ENCODE results near the gene SCPEP1. TPM values are rescaled to one million over a fixed set of nuclear protein-coding genes. Genes with fewer than 3 reads are reported as not detected.
"Not testable (repeated sequence)": the region's sequence is repeated elsewhere in the genome, so short reads cannot be mapped to it uniquely, and the experiment has no call there.

SCPEP1 gene
- total and polyA plus RNA-seq, 2 of the 13 experiments (the other 11 are each of a cell fraction or from before 2014, with no cell fraction given): 24.3 to 27.3 TPM

GRCh38 chr17:56936697-56937322 is 41.1 kb upstream of the SCPEP1 start:
- no peak overlapping the region for H3K27ac ChIP-seq (ENCODE audit: extremely low read length, insufficient read depth, low read length)
- ATAC-seq (no peak), DNase-seq (ENCODE audit: low spot score) (no peak), FAIRE-seq (no peak)
- H3K4me1 ChIP-seq (ENCODE audit: insufficient read depth, low read length): peaks cover 19% of the 10 kb centered on the region
- TF ChIP-seq ZNF772 (CRISPR knock-in tag; IDR thresholded peaks at IDR 0.05) (no peak), FOXA1 (IDR thresholded peaks at IDR 0.05) (no peak), FOXA1 (CRISPR knock-in tag; IDR thresholded peaks at IDR 0.05) (no peak), TERF1 (CRISPR knock-in tag; IDR thresholded peaks at IDR 0.05) (no peak), RAD51 (IDR thresholded peaks at IDR 0.05; ENCODE audit: borderline replicate concordance) (no peak), ATF7 (IDR thresholded peaks at IDR 0.05) (peak; percentile 58), ATF7 (CRISPR knock-in tag; IDR thresholded peaks at IDR 0.05) (no peak)
- H3K9ac ChIP-seq (ENCODE audit: insufficient read depth, low read depth, low read length): no peak overlapping the region
- H4K20me1 ChIP-seq (ENCODE audit: insufficient read depth, low read length): peaks cover 3% of the 10 kb centered on the region
- in situ Hi-C loops (cut with HindIII; ENCODE audit: extremely low pct_ligation_motif_present, low pct_unique_long_range_greater_than_20kb): no loop called here
- no peaks in the 10 kb centered on the region for H3K27me3 ChIP-seq (ENCODE audit: control insufficient read depth in 1 of 2, insufficient read depth in 2 of 2, low read length in 2 of 2)
- no peak overlapping the region for H3K4me3 ChIP-seq (replicated peaks in 1 of 3; ENCODE audit: insufficient read depth in 1 of 3, low read depth in 2 of 3, low read length in 3 of 3)
- CTCF ChIA-PET (ENCODE audit: low intra/inter-chr PET ratio, low total read pairs): interaction anchor here (1.2 kb wide), 1 partner anchor 117 kb away, joined by 4 read pairs; no protein-coding TSS in a partner anchor
- peaks cover 8 to 45% of the 10 kb centered on the region in 2 experiments for H3K36me3 ChIP-seq (replicated peaks in 1 of 2; ENCODE audit: control insufficient read depth in 1 of 2, insufficient read depth in 2 of 2, low read length in 2 of 2)
- H3K79me2 ChIP-seq (ENCODE audit: insufficient read depth, low read length): no peaks in the 10 kb centered on the region
- no TSS peak for BruUV-seq (replicated peaks)
- no peak overlapping the region for H3K4me2 ChIP-seq (ENCODE audit: low read depth, low read length)
- 98% methylated on average over 6 of the region's 6 CpGs for WGBS (ENCODE audit: low lambda C conversion rate)
- intact Hi-C loops (cut with micrococcal nuclease; ENCODE audit: unreplicated experiment): no loop called here
- H3K9me3 ChIP-seq (ENCODE audit: low read length): no peaks in the 10 kb centered on the region
- POLR2A ChIA-PET: no interaction called here
- no peak overlapping the region for H2AFZ ChIP-seq (ENCODE audit: low read length)

GRCh38 chr17:56937687-56938086 is 40.2 kb upstream of the SCPEP1 start:
- peaks cover 19% of the 10 kb centered on the region for H3K4me1 ChIP-seq (ENCODE audit: insufficient read depth, low read length)
- no peak for FAIRE-seq
- no TSS peak for BruUV-seq (replicated peaks)
- H3K79me2 ChIP-seq (ENCODE audit: insufficient read depth, low read length): no peaks in the 10 kb centered on the region
- no peak overlapping the region for H3K9ac ChIP-seq (ENCODE audit: insufficient read depth, low read depth, low read length)
- no peak overlapping the region for H3K27ac ChIP-seq (ENCODE audit: extremely low read length, insufficient read depth, low read length)
- TF ChIP-seq NR2F1 (CRISPR knock-in tag; IDR thresholded peaks at IDR 0.05): 0 out of 4 replicates have a peak, but pooled peaks of 1 of the 2 experiments have one; percentile 37
- TF ChIP-seq FOSL2 (CRISPR knock-in tag; IDR thresholded peaks at IDR 0.05): peak; percentile 16; the same call in 1 of the 2 replicates
- TF ChIP-seq FOXC1 (CRISPR knock-in tag; IDR thresholded peaks at IDR 0.05; ENCODE audit: borderline replicate concordance): no peak
- peak; percentile 65; the same call in 1 of the 2 replicates for TF ChIP-seq ZNF709 (CRISPR knock-in tag; IDR thresholded peaks at IDR 0.05)
- no peak for TF ChIP-seq ZNF264 (CRISPR knock-in tag; IDR thresholded peaks at IDR 0.05)
- H4K20me1 ChIP-seq (ENCODE audit: insufficient read depth, low read length): peaks cover 3% of the 10 kb centered on the region
- no peak for ATAC-seq
- intact Hi-C loops (cut with micrococcal nuclease; ENCODE audit: unreplicated experiment): no loop called here
- H3K4me3 ChIP-seq (replicated peaks in 1 of 3; ENCODE audit: insufficient read depth in 1 of 3, low read depth in 2 of 3, low read length in 3 of 3): no peak overlapping the region
- 80% methylated on average over 2 of the region's 2 CpGs for WGBS (ENCODE audit: low lambda C conversion rate)
- ChIA-PET CTCF (ENCODE audit: low intra/inter-chr PET ratio, low total read pairs) (interaction anchor here (1.2 to 3.3 kb wide), 2 partner anchors 118 kb away, joined by 4 to 45 read pairs; no protein-coding TSS in a partner anchor), POLR2A (interaction anchor here (1.0 kb wide), 1 partner anchor 24 kb away, joined by 4 read pairs; the partner anchor contains the start of gene TRIM25)
- H3K36me3 ChIP-seq (replicated peaks in 1 of 2; ENCODE audit: control insufficient read depth in 1 of 2, insufficient read depth in 2 of 2, low read length in 2 of 2): peaks cover 8 to 54% of the 10 kb centered on the region in 2 experiments
- H2AFZ ChIP-seq (ENCODE audit: low read length): no peak overlapping the region
- no peaks in the 10 kb centered on the region for H3K9me3 ChIP-seq (ENCODE audit: low read length)
- DNase-seq (ENCODE audit: low spot score): no peak
- H3K4me2 ChIP-seq (ENCODE audit: low read depth, low read length): no peak overlapping the region
- no peaks in the 10 kb centered on the region for H3K27me3 ChIP-seq (ENCODE audit: control insufficient read depth in 1 of 2, insufficient read depth in 2 of 2, low read length in 2 of 2)
- in situ Hi-C loops (cut with HindIII; ENCODE audit: extremely low pct_ligation_motif_present, low pct_unique_long_range_greater_than_20kb): no loop called here

DNA sequence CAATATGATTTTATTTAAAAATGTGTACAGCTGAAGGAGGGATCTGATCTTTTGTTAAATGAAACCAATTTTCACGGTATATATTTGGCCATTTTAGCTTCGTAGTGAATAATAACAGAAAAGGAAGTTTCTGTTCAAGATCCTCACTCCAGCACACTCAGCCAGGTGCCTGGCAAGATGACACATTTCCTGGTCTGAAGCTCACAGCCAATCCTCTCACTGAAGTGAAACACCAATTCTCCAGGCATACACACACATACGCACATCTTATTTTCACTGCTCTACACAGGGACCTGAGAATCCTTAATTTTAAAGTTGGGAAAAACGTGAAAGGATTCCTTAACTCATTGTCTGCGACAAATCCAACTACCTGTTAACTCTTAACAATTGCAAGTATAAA is 39.7 kb upstream of the SCPEP1 start:
- H3K9me3 ChIP-seq (ENCODE audit: low read length); H3K4me2 ChIP-seq (ENCODE audit: low read depth, low read length); in situ Hi-C loops (cut with HindIII; ENCODE audit: extremely low pct_ligation_motif_present, low pct_unique_long_range_greater_than_20kb); H3K4me3 ChIP-seq (replicated peaks in 1 of 3; ENCODE audit: insufficient read depth in 1 of 3, low read depth in 2 of 3, low read length in 3 of 3); intact Hi-C loops (cut with micrococcal nuclease; ENCODE audit: unreplicated experiment); H2AFZ ChIP-seq (ENCODE audit: low read length); H3K79me2 ChIP-seq (ENCODE audit: insufficient read depth, low read length); H4K20me1 ChIP-seq (ENCODE audit: insufficient read depth, low read length); H3K27ac ChIP-seq (ENCODE audit: extremely low read length, insufficient read depth, low read length); DNase-seq (ENCODE audit: low spot score); H3K27me3 ChIP-seq (ENCODE audit: control insufficient read depth in 1 of 2, insufficient read depth in 2 of 2, low read length in 2 of 2); ATAC-seq; H3K9ac ChIP-seq (ENCODE audit: insufficient read depth, low read depth, low read length); FAIRE-seq: not testable (repeated sequence)
- POLR2A ChIA-PET: interaction anchor here (1.0 kb wide), 1 partner anchor 24 kb away, joined by 4 read pairs; the partner anchor contains the start of gene TRIM25
- BruUV-seq (replicated peaks): TSS peak; percentile 33
- Histone ChIP-seq H3K4me1 (ENCODE audit: insufficient read depth, low read length) (peaks cover 19% of the 10 kb centered on the region), H3K36me3 (replicated peaks in 1 of 2; ENCODE audit: control insufficient read depth in 1 of 2, insufficient read depth in 2 of 2, low read length in 2 of 2) (peaks cover 8 to 57% of the 10 kb centered on the region in 2 experiments)
- WGBS (ENCODE audit: low lambda C conversion rate): 95% methylated on average over 5 of the region's 5 CpGs
- CTCF ChIA-PET (ENCODE audit: low intra/inter-chr PET ratio, low total read pairs): interaction anchor here (0.7 to 3.3 kb wide), 2 partner anchors 119 to 439 kb away, joined by 4 to 45 read pairs; no protein-coding TSS in a partner anchor
